Astrocyte of the hippocampus (primary cell): ENCODE measurements around the gene RIT1.

Experiments used
- DNase-seq: peaks from one replicate; pipeline ENCODE4 v3.0.0; 2011; ENCODE audit warnings: low read depth, low spot score

Gene RIT1

DNA sequence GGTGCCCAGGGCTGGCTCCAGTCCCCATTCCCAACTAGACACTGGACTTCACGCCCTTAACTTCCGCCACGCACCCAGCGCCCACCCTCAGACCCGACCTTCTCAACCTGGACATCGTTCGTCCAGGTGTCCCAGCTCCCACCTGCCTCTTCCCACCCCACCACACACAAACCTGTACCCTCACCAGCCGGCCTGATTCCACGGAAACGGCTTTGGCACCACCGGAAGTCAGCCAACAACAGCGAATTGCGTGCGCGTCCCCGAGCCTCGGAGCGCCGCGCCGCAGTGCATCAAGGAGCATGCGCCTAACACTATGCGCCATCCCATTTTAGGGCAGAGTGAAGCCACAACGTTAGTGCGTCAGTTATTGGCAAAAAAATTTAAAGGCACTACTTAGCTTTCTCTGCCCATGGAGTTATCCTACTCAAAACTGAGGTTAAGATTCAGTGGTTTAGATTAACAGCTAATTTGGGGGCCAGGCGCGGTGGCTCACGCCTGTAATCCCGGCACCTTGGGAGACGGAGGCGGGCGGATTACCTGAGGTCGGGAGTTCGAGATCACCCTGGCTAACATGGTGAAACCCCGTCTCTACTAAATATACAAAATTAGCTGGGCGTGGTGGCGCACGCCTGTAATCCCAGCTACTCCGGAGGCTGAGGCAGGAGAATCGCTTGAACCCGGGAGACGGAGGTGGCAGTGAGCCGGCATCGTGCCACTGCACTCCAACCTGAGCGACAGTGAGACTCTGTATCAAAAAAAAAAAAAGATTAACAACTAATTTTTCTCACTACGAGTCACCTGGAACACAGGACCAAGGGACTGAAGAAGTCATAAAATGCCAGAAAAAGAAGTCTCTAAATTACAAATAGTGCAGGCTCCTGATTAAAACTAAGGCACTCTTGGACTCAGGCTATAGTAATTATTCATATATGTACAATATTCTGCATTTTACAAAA is 53.9 kb downstream of the RIT1 start, which contains the start of gene GON4L:
TSS of gene GON4L (minus strand) at position 240 of the 956 bp plus-strand sequence. CDS start 3,434 bp downstream, outside the sequence.
- DNase-seq = peak; percentile 97

DNA sequence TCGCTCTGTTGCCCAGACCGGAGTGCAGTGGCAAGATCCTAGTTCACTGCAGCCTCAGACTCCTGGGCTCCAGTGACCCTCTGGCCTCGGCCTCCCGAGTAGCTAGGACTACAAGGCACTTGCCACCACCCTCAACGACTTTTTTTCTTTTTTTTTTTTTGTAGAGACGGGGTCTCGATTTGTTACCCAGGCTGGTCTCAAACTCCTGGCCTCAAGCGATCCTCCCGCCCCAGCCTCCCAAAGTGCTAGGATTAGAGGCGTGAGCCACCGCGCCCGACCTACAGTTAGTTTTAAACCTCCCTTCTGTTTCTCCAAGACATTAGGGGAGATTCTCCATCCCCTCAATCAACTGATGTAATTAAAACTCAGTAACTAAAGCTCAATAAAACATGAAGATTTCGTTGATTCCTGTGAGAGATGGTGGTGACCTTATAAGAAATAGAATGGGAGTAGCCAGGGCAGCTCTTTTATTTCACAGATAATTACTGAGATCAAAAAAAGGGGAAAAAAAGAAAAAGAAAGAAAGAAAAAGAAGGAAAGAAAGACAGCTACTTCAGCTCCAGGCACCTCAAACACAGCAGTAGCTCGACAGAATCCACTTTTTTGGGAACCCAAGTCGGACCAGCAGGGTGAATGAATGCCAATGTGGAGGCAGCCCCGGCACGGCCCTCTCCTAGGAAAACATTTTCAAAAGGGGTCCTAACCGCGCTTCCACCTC is 54.7 kb downstream of the RIT1 start:
- no peak for DNase-seq

DNA sequence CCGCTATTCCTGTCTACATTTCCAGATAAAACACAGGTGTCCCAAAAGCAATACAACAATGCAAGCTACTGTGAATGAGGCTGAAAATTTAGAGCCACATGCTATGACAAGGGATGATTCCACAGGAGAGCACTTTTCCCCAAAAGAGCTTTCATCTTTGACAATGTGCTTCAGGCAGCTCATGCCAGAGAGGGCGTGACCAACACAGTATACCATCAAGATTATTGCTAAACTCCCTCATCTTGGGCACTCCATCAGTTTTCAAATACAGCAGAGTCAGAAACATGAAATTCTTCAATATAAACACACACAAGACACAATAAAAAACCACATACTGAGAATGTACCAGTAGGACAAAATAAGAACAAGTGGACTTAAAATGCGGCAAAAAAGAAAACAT is 60.8 kb downstream of the RIT1 start:
- DNase-seq = no peak

DNA sequence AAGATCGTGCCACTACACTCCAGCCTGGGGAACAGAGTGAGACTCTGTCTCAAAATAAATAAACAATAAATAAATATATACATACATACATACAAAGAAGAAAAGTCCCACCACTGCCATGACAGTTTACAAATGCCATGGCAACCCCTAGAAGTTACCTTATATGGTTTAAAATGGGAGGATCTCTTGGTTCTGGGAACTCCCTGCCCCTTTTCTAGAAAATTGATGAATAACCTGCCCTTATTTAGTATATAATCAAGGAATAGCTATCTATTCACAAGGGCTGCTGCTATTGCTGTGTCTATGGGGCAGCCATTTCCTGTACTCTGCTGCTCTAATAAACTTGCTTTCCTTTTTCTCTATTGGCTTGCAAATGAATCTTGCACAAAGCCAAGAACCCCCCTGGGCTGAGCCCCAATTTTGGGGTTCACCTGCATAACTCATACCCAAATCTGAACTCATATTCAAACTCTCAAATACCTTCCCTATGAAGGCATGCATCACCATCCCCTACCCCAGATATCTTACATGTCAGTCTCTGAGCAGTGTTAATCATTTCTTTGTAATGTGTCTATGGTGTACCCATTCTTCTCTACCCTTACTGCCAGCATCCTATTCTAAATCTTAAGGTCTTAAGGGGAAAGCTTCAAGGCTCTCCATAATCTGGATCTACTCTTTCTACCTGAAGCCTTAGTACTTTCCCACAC is 63.2 kb downstream of the RIT1 start:
- no peak for DNase-seq
